Activated T-helper 9 cell treated with anti-CD3 and anti-CD28 coated beads, Interleukin-2, amount 50 U/mL, for 16 hours (primary cell): ENCODE data around the gene LRP2.
"Not testable (repeated sequence)": the region's sequence is repeated elsewhere in the genome, so short reads cannot be mapped to it uniquely, and the experiment has no call there.

Source experiments
- DNase-seq: peaks from one replicate; pipeline ENCODE4 v3.0.0-alpha.2; 2020; ENCODE audit warnings: low read depth

Gene LRP2

GRCh38 chr2:169345486-169346437 lies 16.6 kb downstream of the LRP2 start:
- DNase-seq = no peak

- DNase-seq = no peak
These were observed 17.4 kb downstream of the LRP2 start for GRCh38 chr2:169344736-169345485.

- no peak for DNase-seq
These were observed 19.1 kb downstream of the LRP2 start for GRCh38 chr2:169343202-169343601.

DNA sequence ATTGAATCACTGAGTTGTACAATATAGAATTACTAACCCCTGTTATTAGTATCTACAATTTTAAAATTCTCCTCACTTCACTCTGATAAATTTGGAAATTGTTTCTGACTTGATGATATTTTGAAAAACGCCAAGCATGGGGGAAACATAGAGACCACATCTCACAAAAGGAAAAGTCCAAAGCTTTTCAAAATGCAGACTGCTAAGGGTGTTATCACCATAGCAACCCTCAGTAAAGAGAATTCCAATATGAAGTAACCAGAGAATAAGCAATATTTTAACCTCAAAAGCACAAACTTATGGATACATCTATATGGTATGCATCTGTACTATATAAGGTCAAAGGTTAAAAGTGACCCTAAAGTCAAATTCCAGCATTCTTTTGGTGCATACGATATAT lies 22.7 kb downstream of the LRP2 start:
- DNase-seq = no peak

DNA sequence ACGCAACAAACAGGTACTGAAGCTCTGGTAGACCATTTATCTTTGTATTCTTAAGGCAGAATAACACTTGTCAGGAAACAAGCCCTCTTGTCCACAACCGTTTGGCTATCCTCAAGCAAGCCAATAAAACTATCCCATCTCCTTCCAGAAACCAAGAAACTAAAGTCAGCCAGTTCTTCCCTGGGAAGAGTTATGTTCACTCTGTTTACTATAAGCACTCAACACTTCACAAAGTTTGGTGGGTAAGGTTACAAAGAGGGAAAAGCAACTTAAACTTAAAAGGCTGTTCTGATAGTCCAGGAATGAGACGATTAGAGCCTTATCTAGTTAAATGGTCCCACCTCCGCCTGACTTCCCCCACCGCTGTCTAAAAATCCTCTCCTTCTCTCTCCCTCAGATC lies 25.6 kb downstream of the LRP2 start:
- DNase-seq = no peak

- DNase-seq = no peak
These were observed 31.7 kb downstream of the LRP2 start for GRCh38 chr2:169330555-169331198.

- DNase-seq = no peak
These were observed 32.4 kb downstream of the LRP2 start for GRCh38 chr2:169329688-169330554.

GRCh38 chr2:169328785-169329184 lies 33.5 kb downstream of the LRP2 start:
- DNase-seq = no peak

DNA sequence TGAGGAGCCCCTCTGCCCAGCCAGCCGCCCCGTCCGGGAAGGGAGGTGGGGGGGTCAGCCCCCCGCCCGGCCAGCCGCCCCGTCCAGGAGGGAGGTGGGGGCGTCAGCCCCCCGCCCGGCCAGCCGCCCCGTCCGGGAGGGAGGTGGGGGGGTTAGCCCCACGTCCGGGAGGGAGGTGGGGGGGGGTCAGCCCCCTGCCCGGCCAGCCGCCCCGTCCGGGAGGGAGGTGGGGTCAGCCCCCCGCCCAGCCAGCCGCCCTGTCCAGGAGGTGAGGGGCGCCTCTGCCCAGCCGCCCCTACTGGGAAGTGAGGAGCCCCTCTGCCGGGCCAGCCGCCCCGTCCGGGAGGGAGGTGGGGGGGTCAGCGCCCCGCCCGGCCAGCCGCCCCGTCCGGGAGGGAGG lies 34.5 kb downstream of the LRP2 start:
- DNase-seq = not testable (repeated sequence)

DNA sequence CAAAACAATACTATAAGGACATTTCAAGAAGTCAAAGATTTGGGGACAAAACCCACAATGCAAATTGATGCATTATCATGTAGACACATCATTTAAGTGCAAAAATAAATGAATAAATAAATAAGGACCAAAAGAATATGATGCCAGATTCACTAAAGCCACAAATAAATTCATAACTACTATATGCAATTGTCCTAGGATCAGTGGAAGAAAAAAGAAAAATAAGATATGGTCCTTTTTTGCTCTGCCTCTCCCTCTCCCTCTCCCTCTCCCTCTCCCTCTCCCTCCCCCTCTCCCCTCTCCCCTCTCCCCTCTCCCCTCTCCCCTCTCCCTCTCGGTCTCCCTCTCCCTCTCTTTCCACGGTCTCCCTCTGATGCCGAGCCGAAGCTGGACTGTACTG lies 36.4 kb downstream of the LRP2 start:
- not testable (repeated sequence) for DNase-seq

- DNase-seq = no peak
These were observed 37.6 kb downstream of the LRP2 start for GRCh38 chr2:169324581-169325260.

DNA sequence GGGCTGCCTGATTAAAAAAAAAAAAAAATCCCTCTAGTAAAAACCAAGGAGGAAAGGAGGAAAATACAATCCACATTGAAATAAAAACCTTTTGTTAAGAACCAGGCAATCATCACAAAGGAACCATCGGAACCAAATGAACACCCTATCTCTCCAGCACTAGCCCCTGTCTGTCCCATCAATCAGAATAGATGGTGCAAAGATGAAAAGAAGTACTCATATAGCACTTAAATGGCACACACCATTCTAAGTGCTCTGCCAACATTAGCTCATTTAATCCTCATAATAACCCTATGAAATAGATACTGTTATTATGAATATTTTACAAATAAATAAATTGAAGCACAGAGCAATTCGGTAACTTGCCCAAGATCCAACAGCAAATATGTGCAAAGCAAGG lies 38.5 kb downstream of the LRP2 start:
- no peak for DNase-seq

GRCh38 chr2:169320561-169320960 lies 41.8 kb downstream of the LRP2 start:
- DNase-seq = no peak

DNA sequence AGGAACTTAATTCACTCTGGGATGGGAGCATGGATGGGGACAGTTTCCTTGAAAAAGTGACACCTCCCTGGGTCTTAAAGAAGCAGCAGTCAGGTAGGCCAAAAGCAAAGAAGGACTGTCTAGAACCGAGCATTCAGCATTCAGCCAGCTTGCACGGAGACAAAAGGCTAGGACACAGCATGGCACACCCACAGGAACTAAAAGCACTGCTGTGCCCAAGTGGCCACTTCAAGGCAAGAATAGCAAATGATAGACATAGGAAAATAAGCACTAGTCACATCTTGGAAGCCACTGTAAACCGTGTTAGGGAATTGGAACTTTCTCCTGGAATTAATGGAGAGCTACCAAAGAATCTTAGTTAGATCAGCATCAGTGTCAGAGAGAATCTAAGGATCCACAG lies 47.0 kb downstream of the LRP2 start:
- no peak for DNase-seq

- not testable (repeated sequence) for DNase-seq
These were observed 54.0 kb downstream of the LRP2 start for GRCh38 chr2:169308349-169308748.

DNA sequence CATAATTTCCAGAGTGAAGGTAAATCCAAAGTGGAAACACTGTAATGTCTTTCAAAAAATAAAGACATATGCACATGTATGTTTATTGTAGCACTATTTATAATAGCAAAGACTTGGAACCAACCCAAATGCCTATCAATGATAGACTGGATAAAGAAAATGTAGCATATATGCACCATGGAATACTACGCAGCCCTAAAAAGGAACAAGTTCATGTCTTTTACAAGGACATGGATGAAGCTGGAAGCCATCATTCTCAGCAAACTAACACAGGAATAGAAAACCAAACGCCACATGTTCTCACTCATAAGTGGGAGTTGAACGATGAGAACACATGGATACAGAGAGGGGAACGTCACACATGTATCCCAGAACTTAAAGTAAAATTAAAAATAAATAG lies 57.6 kb downstream of the LRP2 start:
- DNase-seq = not testable (repeated sequence)

DNA sequence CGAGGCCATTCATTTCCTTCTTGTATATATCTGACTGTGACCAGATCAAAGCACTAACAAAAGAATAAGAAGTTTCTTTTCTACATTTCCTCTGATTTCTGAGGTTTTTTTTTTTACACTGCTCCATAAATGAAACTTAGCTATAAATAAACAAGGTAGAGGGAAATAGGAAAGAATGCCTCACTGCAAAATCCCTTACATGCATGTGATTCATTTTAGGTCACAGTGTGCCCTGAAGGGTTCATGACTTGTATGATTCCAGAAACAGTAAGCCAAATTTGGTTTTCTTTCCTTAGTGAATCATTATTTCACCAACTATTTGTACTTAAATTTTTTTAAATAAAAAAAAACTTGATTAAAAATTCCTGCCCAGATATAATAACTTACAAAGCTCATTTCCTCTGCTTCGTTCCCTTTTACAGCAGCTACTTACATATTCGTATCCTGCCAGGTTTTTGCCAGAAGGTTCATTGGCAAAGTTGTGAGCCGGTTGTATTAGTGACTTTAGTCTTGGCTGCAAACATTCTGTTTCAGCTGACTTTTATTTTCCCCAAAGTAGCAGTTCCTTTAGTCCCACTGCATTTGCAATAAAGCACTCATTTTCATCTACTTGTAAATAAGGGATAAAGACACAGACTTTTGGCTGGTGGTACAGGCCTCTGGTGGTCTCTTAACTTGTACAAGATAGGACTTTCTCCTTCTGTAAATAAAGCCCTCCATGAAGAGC lies 58.6 kb downstream of the LRP2 start:
- DNase-seq = no peak

DNA sequence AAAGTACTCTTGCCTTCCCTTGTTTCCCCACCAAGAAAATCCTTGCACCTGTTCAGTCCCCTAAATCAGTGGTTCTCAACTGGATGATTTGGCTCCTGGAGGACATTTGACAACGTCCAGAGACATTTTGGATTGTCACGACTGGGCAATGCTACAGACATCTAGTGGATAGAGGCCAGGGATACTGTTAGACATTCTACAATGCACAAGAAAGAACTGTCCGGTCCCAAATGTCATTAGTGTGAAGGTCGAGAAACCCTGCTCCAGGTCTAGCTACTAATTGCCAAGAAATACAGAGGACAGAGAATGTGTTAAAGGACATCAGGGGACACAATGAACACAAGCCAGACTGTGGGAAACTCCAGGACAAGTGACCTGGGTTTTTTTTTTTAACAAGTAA lies 60.0 kb downstream of the LRP2 start:
- no peak for DNase-seq

GRCh38 chr2:169301596-169302335 lies 60.6 kb downstream of the LRP2 start:
- no peak for DNase-seq
